Measurements from ENCODE around the gene TMEM163.

The TMEM163 gene

DNA sequence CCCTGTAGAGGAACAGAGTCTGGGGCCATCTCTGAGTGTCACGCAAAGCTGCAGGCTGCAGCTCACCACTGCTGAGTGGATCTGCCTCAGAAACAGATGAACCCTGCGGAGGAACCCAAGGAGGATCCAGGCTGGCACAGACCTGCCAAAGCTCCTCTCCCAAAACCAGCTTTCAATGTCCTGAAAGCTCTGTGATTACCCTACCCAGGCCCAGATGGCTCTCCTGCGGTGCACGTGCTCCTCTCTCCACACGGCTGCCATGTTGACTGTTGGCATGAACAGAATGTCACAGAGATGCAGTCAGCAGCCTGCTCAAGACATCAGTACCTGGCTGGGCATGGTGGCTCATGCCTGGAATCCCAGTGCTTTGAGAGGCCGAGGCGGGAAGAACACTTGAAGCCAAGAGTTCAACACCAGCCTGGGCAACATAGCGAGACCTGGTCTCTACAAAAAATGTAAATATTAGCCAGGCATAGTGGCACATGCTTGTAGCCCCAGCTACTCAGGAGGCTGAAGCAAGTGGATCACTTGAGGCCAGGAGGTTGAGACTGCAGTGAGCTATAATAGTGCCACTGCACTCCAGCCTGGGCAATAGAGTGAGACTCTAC lies 248.1 kb downstream of the TMEM163 start:
- H3K27ac ChIP-seq: no peak overlapping the region
- TF ChIP-seq CTCF (conservative IDR thresholded peaks at IDR 0.05): no peak

- no peak for TF ChIP-seq CTCF (conservative IDR thresholded peaks at IDR 0.05)
- no peak overlapping the region for H3K27ac ChIP-seq
Measured at GRCh38 chr2:134469516-134470115, 249.2 kb downstream of the TMEM163 start.

- TF ChIP-seq CTCF (conservative IDR thresholded peaks at IDR 0.05): no peak
- H3K27ac ChIP-seq: no peak overlapping the region
Measured at GRCh38 chr2:134468776-134469175, 250.0 kb downstream of the TMEM163 start.

GRCh38 chr2:134468164-134468563 lies 250.6 kb downstream of the TMEM163 start:
- H3K27ac ChIP-seq: no peak overlapping the region
- TF ChIP-seq CTCF (conservative IDR thresholded peaks at IDR 0.05): no peak

GRCh38 chr2:134466141-134466540 lies 252.7 kb downstream of the TMEM163 start:
- TF ChIP-seq CTCF (conservative IDR thresholded peaks at IDR 0.05): peak; percentile 72
- H3K27ac ChIP-seq: no peak overlapping the region

GRCh38 chr2:134465228-134466105 lies 253.3 kb downstream of the TMEM163 start:
- TF ChIP-seq CTCF (conservative IDR thresholded peaks at IDR 0.05): no peak
- no peak overlapping the region for H3K27ac ChIP-seq

DNA sequence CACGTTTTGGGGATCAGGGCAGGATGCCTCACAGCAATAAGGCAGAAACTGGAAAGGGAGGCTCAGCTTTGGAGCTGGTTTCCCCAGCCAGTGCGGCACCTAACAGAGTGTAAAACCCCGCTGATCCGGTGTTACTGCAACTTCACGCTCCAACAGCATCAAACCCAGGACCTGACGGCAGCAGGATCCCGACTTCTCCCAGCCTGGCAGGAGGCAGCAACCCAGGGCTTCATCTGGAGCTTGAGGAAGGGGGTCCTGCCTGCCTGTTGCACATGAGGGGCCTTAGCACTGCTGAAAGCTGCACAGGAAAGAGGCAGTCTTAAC lies 255.1 kb downstream of the TMEM163 start:
- H3K27ac ChIP-seq: no peak overlapping the region
- no peak for TF ChIP-seq CTCF (conservative IDR thresholded peaks at IDR 0.05)
